Measurements from ENCODE around the gene EMX1.

Gene EMX1

GRCh38 chr2:72924353-72925240 is 7.3 kb downstream of the EMX1 start:
- no peak for DNase-seq (ENCODE audit: low read depth in 2 of 2)

DNA sequence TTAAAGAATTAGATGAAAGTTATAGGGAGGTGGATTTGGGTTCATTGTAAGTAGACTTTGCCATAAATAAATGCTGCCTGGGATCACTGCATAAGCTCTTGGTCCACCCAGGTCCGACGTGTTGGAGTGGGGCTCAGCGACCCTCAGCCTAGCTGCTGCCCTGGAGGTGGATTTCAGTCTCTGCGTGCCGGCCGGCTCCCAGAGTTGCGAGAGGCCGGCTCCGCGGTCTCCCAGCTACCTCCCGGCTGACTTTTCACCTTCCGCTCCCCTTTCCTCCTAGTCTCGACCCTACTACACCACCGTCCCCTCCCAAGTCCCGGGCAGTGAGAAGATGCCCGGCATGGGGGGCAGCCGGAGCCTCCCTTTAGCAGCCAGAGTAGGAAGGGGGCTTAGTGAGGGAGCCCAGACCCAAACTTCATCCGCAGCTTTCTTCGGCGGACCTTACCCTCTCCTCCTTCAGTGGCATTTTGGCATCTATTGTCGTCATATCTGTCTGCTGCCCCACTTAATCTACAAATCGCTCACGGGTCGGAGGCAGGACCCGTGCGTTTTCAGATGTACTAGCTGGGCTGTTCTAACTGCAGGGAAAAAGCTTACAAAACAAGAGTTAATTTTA is 8.1 kb downstream of the EMX1 start:
- DNase-seq (ENCODE audit: low read depth in 2 of 2) = no peak

- no peak for DNase-seq (ENCODE audit: low read depth in 2 of 2)
These were observed 9.0 kb downstream of the EMX1 start for GRCh38 chr2:72926368-72926767.

- DNase-seq (ENCODE audit: low read depth in 2 of 2) = no peak
These were observed 9.6 kb downstream of the EMX1 start for GRCh38 chr2:72926811-72927465.

DNA sequence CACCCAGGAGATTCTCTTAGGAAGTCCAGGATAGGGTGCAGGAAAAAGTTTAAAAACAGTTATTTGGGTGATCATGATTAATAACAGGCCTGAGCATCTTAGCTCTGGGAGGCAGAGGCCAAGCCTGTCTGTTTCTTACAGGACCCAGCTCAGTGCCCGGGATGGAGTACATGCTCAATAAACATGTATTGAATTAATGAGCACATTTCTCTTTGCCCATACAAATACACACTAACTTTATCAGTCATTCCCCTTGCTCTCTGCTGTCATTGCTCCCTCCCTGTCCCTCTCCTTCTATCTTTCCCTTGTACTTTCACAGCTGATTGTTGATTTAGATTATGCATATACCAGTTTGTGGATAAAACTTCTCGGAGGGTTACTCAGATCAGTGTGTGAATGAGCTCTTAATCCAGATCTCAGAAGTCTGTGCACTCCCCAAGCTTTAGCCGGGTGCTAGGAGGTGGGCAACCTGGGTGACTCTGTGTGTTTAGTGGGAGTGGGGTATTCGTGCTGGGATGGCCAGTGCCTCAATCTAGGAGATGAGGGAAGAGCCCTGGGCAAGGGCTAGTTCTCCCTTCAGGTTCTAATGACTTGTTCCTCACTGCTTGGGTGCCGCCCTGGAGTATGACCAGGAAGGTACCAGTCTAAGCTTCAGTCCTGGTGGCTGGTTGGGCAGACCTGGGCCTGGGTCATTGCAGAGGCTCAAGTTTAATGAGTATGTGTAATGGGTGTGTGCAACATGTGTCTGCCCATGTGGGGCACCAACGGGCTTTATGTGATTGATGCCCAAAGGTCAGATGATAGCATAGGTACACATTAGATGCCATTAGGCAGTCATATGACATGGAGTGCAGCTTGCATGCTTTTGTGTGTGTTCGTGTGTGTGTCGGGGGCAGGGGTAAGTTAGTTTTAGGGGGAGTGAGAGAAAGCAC is 10.6 kb downstream of the EMX1 start:
- DNase-seq (ENCODE audit: low read depth in 2 of 2) = no peak

DNA sequence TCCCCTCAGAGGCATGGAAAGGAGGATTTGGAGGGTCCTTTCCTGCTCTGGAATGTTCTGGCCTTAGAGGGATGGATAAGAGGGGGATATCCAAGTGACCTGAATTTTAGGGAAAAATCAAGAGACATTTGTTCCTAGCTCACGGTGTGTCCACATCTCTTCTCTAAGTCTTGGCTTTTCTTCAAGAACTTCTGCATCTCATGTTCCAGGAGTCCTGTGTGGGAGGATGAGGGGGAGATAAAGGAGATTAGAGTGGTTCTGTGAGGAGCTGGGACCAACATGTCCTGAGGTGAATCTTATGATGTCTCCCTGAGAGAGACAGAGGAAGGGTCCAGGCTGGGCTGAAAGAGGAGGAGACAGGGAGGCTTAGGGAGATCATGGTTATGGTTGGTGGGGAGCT is 11.7 kb downstream of the EMX1 start:
- no peak for DNase-seq (ENCODE audit: low read depth in 2 of 2)

GRCh38 chr2:72931280-72931910 is 14.1 kb downstream of the EMX1 start:
- no peak for DNase-seq (ENCODE audit: low read depth in 2 of 2)

- DNase-seq (ENCODE audit: low read depth in 2 of 2) = no peak
These were observed 14.9 kb downstream of the EMX1 start for GRCh38 chr2:72932045-72932740.

DNA sequence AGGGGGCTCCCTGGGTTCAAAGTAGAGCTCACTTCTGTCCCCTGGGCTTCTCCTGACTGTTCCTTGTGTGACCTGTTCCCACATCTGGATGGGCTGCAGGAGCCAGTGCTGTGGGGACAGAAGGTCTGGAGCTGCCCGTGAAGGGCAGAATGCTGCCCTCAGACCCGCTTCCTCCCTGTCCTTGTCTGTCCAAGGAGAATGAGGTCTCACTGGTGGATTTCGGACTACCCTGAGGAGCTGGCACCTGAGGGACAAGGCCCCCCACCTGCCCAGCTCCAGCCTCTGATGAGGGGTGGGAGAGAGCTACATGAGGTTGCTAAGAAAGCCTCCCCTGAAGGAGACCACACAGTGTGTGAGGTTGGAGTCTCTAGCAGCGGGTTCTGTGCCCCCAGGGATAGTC is 15.5 kb downstream of the EMX1 start:
- DNase-seq (ENCODE audit: low read depth in 2 of 2) = no peak

DNA sequence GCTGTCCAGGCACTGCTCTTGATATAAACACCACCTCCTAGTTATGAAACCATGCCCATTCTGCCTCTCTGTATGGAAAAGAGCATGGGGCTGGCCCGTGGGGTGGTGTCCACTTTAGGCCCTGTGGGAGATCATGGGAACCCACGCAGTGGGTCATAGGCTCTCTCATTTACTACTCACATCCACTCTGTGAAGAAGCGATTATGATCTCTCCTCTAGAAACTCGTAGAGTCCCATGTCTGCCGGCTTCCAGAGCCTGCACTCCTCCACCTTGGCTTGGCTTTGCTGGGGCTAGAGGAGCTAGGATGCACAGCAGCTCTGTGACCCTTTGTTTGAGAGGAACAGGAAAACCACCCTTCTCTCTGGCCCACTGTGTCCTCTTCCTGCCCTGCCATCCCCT is 15.9 kb downstream of the EMX1 start:
- DNase-seq (ENCODE audit: low read depth in 2 of 2) = no peak

DNA sequence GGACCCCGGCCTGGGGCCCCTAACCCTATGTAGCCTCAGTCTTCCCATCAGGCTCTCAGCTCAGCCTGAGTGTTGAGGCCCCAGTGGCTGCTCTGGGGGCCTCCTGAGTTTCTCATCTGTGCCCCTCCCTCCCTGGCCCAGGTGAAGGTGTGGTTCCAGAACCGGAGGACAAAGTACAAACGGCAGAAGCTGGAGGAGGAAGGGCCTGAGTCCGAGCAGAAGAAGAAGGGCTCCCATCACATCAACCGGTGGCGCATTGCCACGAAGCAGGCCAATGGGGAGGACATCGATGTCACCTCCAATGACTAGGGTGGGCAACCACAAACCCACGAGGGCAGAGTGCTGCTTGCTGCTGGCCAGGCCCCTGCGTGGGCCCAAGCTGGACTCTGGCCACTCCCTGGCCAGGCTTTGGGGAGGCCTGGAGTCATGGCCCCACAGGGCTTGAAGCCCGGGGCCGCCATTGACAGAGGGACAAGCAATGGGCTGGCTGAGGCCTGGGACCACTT is 16.4 kb downstream of the EMX1 start:
- DNase-seq (ENCODE audit: low read depth in 2 of 2) = no peak

DNA sequence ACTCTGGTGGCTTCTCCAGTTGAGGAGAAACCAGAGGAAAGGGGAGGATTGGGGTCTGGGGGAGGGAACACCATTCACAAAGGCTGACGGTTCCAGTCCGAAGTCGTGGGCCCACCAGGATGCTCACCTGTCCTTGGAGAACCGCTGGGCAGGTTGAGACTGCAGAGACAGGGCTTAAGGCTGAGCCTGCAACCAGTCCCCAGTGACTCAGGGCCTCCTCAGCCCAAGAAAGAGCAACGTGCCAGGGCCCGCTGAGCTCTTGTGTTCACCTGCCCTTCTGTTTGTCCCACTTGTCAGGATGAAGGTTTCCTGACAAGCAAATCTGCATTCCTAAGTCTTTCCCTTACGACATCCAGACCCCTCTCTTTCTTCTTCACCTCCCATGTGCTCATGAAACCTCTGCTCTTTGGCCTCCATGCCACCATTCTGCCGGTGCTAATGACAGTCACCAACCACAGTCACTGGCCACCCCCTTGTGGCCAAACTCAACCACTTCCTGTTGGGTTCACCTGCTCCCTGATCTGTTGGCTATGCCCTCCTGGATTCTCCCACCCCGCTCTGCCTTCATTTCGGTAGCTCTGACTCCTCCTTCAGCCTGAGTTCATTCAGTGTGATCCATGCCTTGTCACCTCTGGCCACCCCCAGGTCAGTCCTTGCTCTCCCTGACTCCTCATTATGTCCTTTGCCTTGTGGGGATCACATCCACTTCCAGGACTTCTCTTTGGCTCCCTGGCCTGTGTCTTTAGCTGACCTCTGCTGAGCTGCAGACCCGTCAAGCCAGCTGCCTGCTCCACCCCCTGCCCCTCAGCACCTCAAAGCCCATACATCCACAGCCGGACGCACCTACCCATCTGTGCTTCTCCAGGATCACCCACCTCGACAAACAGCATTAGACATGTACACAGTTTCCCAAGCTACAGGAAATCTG is 17.6 kb downstream of the EMX1 start:
- no peak for DNase-seq (ENCODE audit: low read depth in 2 of 2)

GRCh38 chr2:72935611-72935957 is 18.3 kb downstream of the EMX1 start:
- no peak for DNase-seq (ENCODE audit: low read depth in 2 of 2)

- no peak for DNase-seq (ENCODE audit: low read depth in 2 of 2)
These were observed 19.5 kb downstream of the EMX1 start for GRCh38 chr2:72936660-72937355.

DNA sequence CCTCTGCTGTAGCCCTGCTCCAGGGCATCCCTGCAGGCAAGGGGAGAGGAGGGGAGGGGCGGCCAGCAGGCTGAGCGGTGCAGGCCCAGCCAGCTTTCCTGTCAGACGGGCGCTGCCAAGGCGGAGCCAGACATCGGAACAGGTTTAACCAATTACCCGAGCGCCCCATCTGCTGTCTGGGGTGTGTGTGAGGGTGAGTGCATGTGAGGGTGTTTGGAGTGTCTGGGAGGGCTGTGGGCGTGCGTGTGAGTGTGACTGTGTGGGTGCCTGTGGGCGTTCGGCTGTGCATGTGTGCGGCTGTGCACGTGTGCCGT is 20.0 kb downstream of the EMX1 start:
- DNase-seq (ENCODE audit: low read depth in 2 of 2) = no peak

GRCh38 chr2:72938455-72938854 is 21.1 kb downstream of the EMX1 start:
- no peak for DNase-seq (ENCODE audit: low read depth in 2 of 2)

DNA sequence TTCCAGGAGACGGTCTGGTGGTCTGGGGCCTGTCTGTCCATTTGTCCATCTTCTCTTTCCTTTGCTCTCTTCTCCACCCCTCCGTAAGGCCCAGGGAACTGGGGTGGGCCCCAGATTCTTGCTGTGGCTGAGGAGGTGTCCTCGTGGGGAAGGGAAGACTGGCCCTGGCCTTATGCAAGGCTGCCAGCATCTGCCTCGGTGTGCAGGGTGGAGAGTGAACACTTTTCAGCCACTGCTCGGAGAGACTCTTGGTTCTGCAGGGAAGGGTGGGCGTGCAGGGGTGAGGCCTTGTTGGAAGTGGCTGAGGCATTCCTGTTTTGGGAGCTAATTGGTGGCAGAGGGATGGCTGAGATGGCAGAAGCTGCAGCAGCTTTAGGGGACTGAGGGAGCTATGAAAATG is 23.0 kb downstream of the EMX1 start:
- DNase-seq (ENCODE audit: low read depth in 2 of 2) = no peak

GRCh38 chr2:72940786-72941185 is 23.5 kb downstream of the EMX1 start:
- DNase-seq (ENCODE audit: low read depth in 2 of 2) = no peak

- DNase-seq (ENCODE audit: low read depth in 2 of 2) = no peak
These were observed 25.0 kb downstream of the EMX1 start for GRCh38 chr2:72942293-72942692.
